HG03139 (cell line): ENCODE measurements around the gene BCLAF3.

Source experiments
- ATAC-seq: cut with Tn5 transposase; IDR thresholded peaks from one replicate; pipeline ENCODE4 v1.9.1; 2021; ENCODE audit not compliant: unreplicated experiment

BCLAF3 gene

GRCh38 chrX:19990556-19991349 lies at the start of gene BCLAF3:
BCLAF3 (minus strand) TSS chrX:19991061; CDS start chrX:19970264, 20,797 bp downstream.
- peak; percentile 86 for ATAC-seq

GRCh38 chrX:20038966-20039365 lies 48.1 kb upstream of the BCLAF3 start:
- ATAC-seq: no peak

- ATAC-seq: no peak
These were observed 46.3 kb upstream of the BCLAF3 start for GRCh38 chrX:20037186-20037585.

GRCh38 chrX:20032201-20032600 lies 41.3 kb upstream of the BCLAF3 start:
- no peak for ATAC-seq

- ATAC-seq: no peak
These were observed 38.9 kb upstream of the BCLAF3 start for GRCh38 chrX:20029728-20030127.

GRCh38 chrX:20028588-20028987 lies 37.7 kb upstream of the BCLAF3 start:
- ATAC-seq: no peak

GRCh38 chrX:20026278-20026677 lies 35.4 kb upstream of the BCLAF3 start:
- no peak for ATAC-seq

GRCh38 chrX:20019672-20020365 lies 29.0 kb upstream of the BCLAF3 start:
- ATAC-seq: no peak

GRCh38 chrX:20016616-20016945 lies 25.7 kb upstream of the BCLAF3 start:
- ATAC-seq: no peak

- no peak for ATAC-seq
These were observed 25.2 kb upstream of the BCLAF3 start for GRCh38 chrX:20015945-20016615.

- ATAC-seq: no peak
These were observed 24.6 kb upstream of the BCLAF3 start for GRCh38 chrX:20015422-20015821.

GRCh38 chrX:20011608-20012007 lies 20.7 kb upstream of the BCLAF3 start:
- no peak for ATAC-seq

GRCh38 chrX:20007962-20008622 lies 17.2 kb upstream of the BCLAF3 start:
- ATAC-seq: no peak

- ATAC-seq: no peak
These were observed 15.0 kb upstream of the BCLAF3 start for GRCh38 chrX:20005883-20006282.

- no peak for ATAC-seq
These were observed 10.7 kb upstream of the BCLAF3 start for GRCh38 chrX:20001588-20001987.

- no peak for ATAC-seq
These were observed 473 bp upstream of the BCLAF3 start for GRCh38 chrX:19991350-19991718.

- ATAC-seq: peak; percentile 21
These were observed 708 bp downstream of the BCLAF3 start for GRCh38 chrX:19990151-19990555.

GRCh38 chrX:19987856-19988255 lies 3.0 kb downstream of the BCLAF3 start:
- no peak for ATAC-seq

- ATAC-seq: no peak
These were observed 4.3 kb downstream of the BCLAF3 start for GRCh38 chrX:19986531-19986930.

- ATAC-seq: no peak
These were observed 8.9 kb downstream of the BCLAF3 start for GRCh38 chrX:19981947-19982346.

- no peak for ATAC-seq
These were observed 15.0 kb downstream of the BCLAF3 start for GRCh38 chrX:19975845-19976244.

GRCh38 chrX:19972984-19973383 lies 17.9 kb downstream of the BCLAF3 start:
- ATAC-seq: no peak
